RWPE2 (cell line): Measurements from ENCODE around the gene EPB41L3.

Experiments used
- ATAC-seq: fragments of 200-7000 bp; cut with Tn5 transposase; 3 replicates; pipeline ENCODE4 v1.9.1; 2021; ENCODE audit warnings: low read depth
- DNase-seq: peaks from one replicate; pipeline ENCODE4 v3.0.0-alpha.2; 2020; ENCODE audit warnings: low spot score
- H3K27ac ChIP-seq: fragments of 450-650 bp; 2 replicates; pipeline ENCODE4 v1.5.1; 2017; ENCODE audit warnings: mild to moderate bottlenecking; ENCODE audit not compliant: poor library complexity, severe bottlenecking
- H3K27me3 ChIP-seq: fragments of 250-450 bp; sonication (Bioruptor Pico); 2 replicates; pipeline ENCODE4 v1.5.1; 2021; ENCODE audit warnings: mild to moderate bottlenecking, moderate library complexity; ENCODE audit not compliant: insufficient read depth, poor library complexity, severe bottlenecking
- H3K36me3 ChIP-seq: fragments of 250-450 bp; sonication (Bioruptor Pico); 2 replicates; pipeline ENCODE4 v1.5.1; 2020; ENCODE audit warnings: low read depth, mild to moderate bottlenecking, moderate library complexity
- H3K4me1 ChIP-seq: fragments of 250-450 bp; sonication (Bioruptor Pico); 2 replicates; pipeline ENCODE4 v1.5.1; 2021; ENCODE audit warnings: mild to moderate bottlenecking, moderate library complexity; ENCODE audit not compliant: insufficient read depth, poor library complexity, severe bottlenecking
- H3K4me3 ChIP-seq: fragments of 250-450 bp; sonication (Bioruptor Pico); 2 replicates; pipeline ENCODE4 v1.5.1; 2021; ENCODE audit warnings: mild to moderate bottlenecking, moderate library complexity; ENCODE audit not compliant: severe bottlenecking
- H3K9me3 ChIP-seq: fragments of 250-450 bp; sonication (Bioruptor Pico); 2 replicates; pipeline ENCODE4 v1.5.1; 2021; ENCODE audit warnings: mild to moderate bottlenecking, moderate library complexity; ENCODE audit not compliant: severe bottlenecking
- TF ChIP-seq, protein P1 (sequence below): fragments of 450-650 bp; IDR thresholded peaks from one replicate; pipeline ENCODE4 v1.5.1; 2017; ENCODE audit warnings: mild to moderate bottlenecking, moderate library complexity; ENCODE audit not compliant: poor library complexity, severe bottlenecking

Gene EPB41L3

DNA sequence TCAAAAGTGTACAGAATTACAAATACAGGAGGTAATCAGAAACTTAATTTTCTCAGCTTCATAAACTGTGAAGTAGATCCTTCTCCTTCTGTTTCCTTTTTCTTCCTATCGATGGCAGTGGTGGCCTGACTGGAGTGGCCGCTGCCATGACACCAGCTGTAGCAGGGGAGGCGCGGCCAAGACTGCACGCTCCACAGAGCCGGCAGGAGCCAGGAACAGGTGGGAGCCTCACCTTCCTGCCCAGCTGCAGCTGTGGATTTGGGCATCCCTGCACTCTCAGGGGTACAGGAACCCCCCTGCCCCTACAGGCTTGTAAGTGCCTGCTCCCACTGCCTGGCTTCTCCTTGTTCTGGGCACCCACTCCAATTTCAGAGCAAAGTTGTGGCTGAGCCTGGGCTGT is 76.1 kb downstream of the EPB41L3 start:
- no peaks in the 10 kb centered on the region for H3K36me3 ChIP-seq
- TF ChIP-seq, protein P1, sequence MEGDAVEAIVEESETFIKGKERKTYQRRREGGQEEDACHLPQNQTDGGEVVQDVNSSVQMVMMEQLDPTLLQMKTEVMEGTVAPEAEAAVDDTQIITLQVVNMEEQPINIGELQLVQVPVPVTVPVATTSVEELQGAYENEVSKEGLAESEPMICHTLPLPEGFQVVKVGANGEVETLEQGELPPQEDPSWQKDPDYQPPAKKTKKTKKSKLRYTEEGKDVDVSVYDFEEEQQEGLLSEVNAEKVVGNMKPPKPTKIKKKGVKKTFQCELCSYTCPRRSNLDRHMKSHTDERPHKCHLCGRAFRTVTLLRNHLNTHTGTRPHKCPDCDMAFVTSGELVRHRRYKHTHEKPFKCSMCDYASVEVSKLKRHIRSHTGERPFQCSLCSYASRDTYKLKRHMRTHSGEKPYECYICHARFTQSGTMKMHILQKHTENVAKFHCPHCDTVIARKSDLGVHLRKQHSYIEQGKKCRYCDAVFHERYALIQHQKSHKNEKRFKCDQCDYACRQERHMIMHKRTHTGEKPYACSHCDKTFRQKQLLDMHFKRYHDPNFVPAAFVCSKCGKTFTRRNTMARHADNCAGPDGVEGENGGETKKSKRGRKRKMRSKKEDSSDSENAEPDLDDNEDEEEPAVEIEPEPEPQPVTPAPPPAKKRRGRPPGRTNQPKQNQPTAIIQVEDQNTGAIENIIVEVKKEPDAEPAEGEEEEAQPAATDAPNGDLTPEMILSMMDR = no peak
- H3K4me3 ChIP-seq = no peak overlapping the region
- no peaks in the 10 kb centered on the region for H3K9me3 ChIP-seq
- H3K4me1 ChIP-seq = no peaks in the 10 kb centered on the region
- no peaks in the 10 kb centered on the region for H3K27me3 ChIP-seq
- H3K27ac ChIP-seq = no peak overlapping the region
- ATAC-seq (no peak), DNase-seq (no peak)

DNA sequence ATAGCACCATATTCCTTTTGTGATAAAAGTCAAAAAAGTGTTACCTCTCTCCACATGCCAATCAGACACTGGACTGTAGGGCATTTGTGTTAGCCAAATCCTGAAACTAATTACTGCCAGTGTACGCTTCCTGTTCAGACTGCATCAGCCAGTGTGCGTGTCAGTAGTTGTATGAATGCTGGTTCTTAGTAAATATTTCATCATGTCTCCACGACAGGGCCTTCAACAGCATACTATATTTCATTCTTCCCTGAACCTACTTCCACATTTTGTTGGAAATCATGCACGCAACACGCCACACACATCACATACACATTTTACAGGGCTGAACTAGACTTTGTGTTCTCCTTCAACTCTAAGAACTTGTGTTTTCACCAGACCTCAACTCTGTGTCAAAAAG is 77.5 kb downstream of the EPB41L3 start:
- DNase-seq = no peak
- H3K27ac ChIP-seq = no peak overlapping the region
- no peaks in the 10 kb centered on the region for H3K4me1 ChIP-seq
- no peak overlapping the region for H3K4me3 ChIP-seq
- no peak for ATAC-seq
- TF ChIP-seq, protein P1 = no peak
- no peaks in the 10 kb centered on the region for H3K36me3 ChIP-seq
- no peaks in the 10 kb centered on the region for H3K9me3 ChIP-seq
- H3K27me3 ChIP-seq = no peaks in the 10 kb centered on the region

DNA sequence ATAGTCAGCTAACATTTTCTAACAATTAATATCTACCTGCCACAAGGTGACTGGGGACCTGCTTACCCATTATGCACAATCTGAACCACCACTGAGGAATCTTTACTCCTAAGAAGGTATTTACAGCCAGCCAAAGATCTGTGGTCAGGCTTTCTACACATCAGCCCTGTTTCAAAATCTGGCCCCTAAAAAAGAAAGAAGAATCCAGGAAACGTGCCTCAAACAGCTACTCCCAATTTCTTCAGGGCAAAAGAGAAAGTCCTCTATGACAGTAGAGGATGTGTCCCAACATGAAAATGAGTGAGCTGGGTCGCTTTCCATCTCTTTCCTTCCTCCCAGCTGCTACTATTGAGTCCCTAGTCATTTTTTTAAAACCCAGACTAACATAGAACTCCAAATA is 79.5 kb downstream of the EPB41L3 start:
- Histone ChIP-seq H3K9me3 (no peaks in the 10 kb centered on the region), H3K4me1 (no peaks in the 10 kb centered on the region), H3K4me3 (no peak overlapping the region), H3K27me3 (no peaks in the 10 kb centered on the region), H3K27ac (no peak overlapping the region), H3K36me3 (no peaks in the 10 kb centered on the region)
- TF ChIP-seq, protein P1 = no peak
- ATAC-seq (no peak), DNase-seq (no peak)

DNA sequence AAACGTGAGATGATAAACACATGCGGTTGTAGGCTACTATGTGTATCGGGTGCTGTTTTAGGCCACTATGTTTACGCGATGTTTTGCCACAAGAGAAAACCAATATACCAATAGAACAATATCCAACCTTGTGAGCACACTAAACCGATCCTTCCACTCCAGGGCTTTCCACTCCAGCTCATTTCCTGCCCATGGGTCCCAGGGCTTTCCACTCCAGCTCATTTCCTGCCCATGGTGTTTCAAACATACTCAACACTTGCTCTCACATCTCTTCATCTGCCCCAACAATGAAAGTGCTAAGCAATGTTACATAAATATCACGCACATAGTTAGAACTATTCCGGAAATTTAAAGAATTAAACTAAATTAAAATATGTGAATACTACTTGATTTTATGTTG is 80.0 kb downstream of the EPB41L3 start:
- Histone ChIP-seq H3K4me3 (no peak overlapping the region), H3K27me3 (no peaks in the 10 kb centered on the region), H3K27ac (no peak overlapping the region), H3K4me1 (no peaks in the 10 kb centered on the region), H3K9me3 (no peaks in the 10 kb centered on the region), H3K36me3 (no peaks in the 10 kb centered on the region)
- DNase-seq (no peak), ATAC-seq (no peak)
- TF ChIP-seq, protein P1 = no peak

DNA sequence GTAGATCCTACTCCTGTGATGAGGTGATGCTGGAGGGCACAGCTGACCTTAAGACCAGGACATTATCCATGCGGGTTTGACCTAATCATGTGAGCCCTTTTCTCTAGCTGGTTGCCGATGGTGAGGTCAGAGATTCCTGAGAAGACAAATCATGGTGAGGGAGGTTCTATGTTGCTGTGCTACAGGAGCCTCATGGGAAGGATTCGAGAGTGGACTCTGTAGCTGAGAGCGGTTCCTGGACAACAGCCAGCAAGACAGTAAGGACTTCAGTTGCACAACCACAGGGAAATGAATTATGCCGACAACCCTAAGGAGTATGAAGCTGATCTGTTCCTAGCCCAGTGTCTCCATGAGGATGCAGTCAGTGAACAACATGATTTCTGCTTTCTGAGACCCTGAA is 80.4 kb downstream of the EPB41L3 start:
- DNase-seq (no peak), ATAC-seq (no peak)
- H3K9me3 ChIP-seq = no peaks in the 10 kb centered on the region
- no peaks in the 10 kb centered on the region for H3K36me3 ChIP-seq
- H3K27ac ChIP-seq = no peak overlapping the region
- H3K4me3 ChIP-seq = no peak overlapping the region
- TF ChIP-seq, protein P1 = no peak
- no peaks in the 10 kb centered on the region for H3K27me3 ChIP-seq
- no peaks in the 10 kb centered on the region for H3K4me1 ChIP-seq
